PC-9 (cell line): ENCODE data around the gene KCNT2. TPM values are rescaled to one million over a fixed set of nuclear protein-coding genes. Genes with fewer than 3 reads are reported as not detected.

Experiments used
- BruUV-seq: library from RNA; stranded (reverse); fragments of 400-500 nt; replicated peaks from 2 replicates; lab custom pipeline; 2021; lab: Mats Ljungman, UMichigan
- CTCF ChIA-PET: fragments of 300-600 bp; sonication (Branson Sonifier 250); formaldehyde crosslinking; loops from one replicate; lab custom pipeline; 2022; ENCODE audit warnings: antibody characterized with exemption; lab: Charles Lee
- POLR2A ChIA-PET: fragments of 300-600 bp; sonication (Branson Sonifier 250); formaldehyde crosslinking; loops from one replicate; lab custom pipeline; 2022; ENCODE audit warnings: antibody characterized with exemption; ENCODE audit not compliant: unreplicated experiment; lab: Charles Lee
- DNase-seq, 2 experiments: peaks; one replicate each; pipeline versions ENCODE4 v3.0.0 to v3.0.0-alpha.2; 2015 to 2022; ENCODE audit warnings: mixed read lengths in 1 of 2
- H2AFZ ChIP-seq: fragments of 200-600 bp; sonication (generic); 2 replicates; pipeline ENCODE4 v1.8.1; 2017; ENCODE audit warnings: antibody characterized with exemption
- H3F3A ChIP-seq: fragments of 200-600 bp; sonication (generic); 2 replicates; pipeline ENCODE4 v1.8.1; 2017; ENCODE audit warnings: antibody characterized with exemption, mild to moderate bottlenecking, low read depth; ENCODE audit not compliant: insufficient read depth
- H3K27ac ChIP-seq: fragments of 200-600 bp; sonication (generic); 2 replicates; pipeline ENCODE4 v1.6.1; 2016; ENCODE audit warnings: mixed run types
- H3K27me3 ChIP-seq: fragments of 200-600 bp; sonication (generic); 2 replicates; pipeline ENCODE4 v1.6.1; 2016; ENCODE audit warnings: low read depth, mixed run types; ENCODE audit not compliant: insufficient read depth
- H3K36me3 ChIP-seq: fragments of 200-600 bp; sonication (generic); 2 replicates; pipeline ENCODE4 v1.6.1; 2016; ENCODE audit warnings: low read depth, mixed run types
- H3K4me1 ChIP-seq: fragments of 200-600 bp; sonication (generic); replicated peaks from 2 replicates; pipeline ENCODE4 v1.6.1; 2016; ENCODE audit warnings: mixed run types; ENCODE audit not compliant: insufficient read depth
- H3K4me2 ChIP-seq: fragments of 200-600 bp; sonication (generic); 2 replicates; pipeline ENCODE4 v1.6.1; 2017; ENCODE audit warnings: mixed run types
- H3K4me3 ChIP-seq: fragments of 200-600 bp; sonication (generic); 2 replicates; pipeline ENCODE4 v1.6.1; 2016; ENCODE audit warnings: mixed run types
- H3K79me2 ChIP-seq: fragments of 200-600 bp; sonication (generic); 2 replicates; pipeline ENCODE4 v1.6.1; 2017; ENCODE audit warnings: low read depth, mixed run types
- H3K9me2 ChIP-seq: fragments of 200-600 bp; sonication (generic); 2 replicates; pipeline ENCODE4 v1.8.1; 2017; ENCODE audit warnings: mild to moderate bottlenecking; ENCODE audit not compliant: insufficient read depth
- H3K9me3 ChIP-seq: fragments of 200-600 bp; sonication (generic); 2 replicates; pipeline ENCODE4 v1.8.1; 2016; ENCODE audit warnings: low read depth; ENCODE audit not compliant: insufficient read depth
- H4K20me1 ChIP-seq: fragments of 200-600 bp; sonication (generic); 2 replicates; pipeline ENCODE4 v1.8.1; 2017; ENCODE audit not compliant: insufficient read depth
- EZH2 ChIP-seq: fragments of 200-600 bp; sonication (generic); IDR thresholded peaks from 2 replicates; pipeline ENCODE4 v1.8.0; 2017; ENCODE audit warnings: antibody characterized with exemption, low read depth
- intact Hi-C: fragments of 100-400 bp; cut with micrococcal nuclease; formaldehyde crosslinking; loops from one replicate; pipeline ENCODE4 v1.10.0; 2022; ENCODE audit not compliant: unreplicated experiment
- total RNA-seq: library from RNA; stranded (reverse); gene quantifications from 2 replicates; pipeline ENCODE4 v1.2.3, GENCODE V29; 2021
- TF ChIP-seq, protein P1 (sequence below): fragments of 200-600 bp; sonication (generic); conservative IDR thresholded peaks from 2 replicates; pipeline ENCODE4 v1.6.1; 2017; ENCODE audit warnings: mixed run types, antibody characterized with exemption, mild to moderate bottlenecking, moderate library complexity

The KCNT2 gene
- total RNA-seq, 1 experiment from 2014 or later = 0.90 TPM

DNA sequence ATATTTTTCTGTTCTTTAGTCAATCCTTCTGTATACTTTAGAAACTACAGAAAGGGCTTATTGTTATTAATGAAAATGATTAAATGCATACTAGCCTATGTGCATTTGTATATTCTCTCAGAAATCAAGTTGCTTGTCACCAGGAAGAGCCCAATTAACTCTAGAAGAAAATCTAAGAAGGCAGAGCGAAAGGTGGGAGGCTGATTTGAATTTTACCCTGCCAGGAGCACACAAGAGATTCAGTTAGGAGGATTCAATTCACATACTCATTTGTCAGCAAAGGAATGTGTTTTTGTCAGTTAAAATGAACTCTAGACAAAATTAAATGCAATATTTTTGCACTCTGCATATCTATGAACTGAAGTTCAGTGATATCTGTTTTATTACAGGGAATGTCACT is 411.8 kb downstream of the KCNT2 start:
- H4K20me1 ChIP-seq = no peaks in the 10 kb centered on the region
- no peak for DNase-seq
- intact Hi-C loops = no loop called here
- ChIA-PET CTCF (no interaction called here), POLR2A (no interaction called here)
- no peaks in the 10 kb centered on the region for H3K27me3 ChIP-seq
- no peak overlapping the region for H3K27ac ChIP-seq
- H3K4me1 ChIP-seq = no peaks in the 10 kb centered on the region
- no peaks in the 10 kb centered on the region for H3K36me3 ChIP-seq
- H3F3A ChIP-seq = no peaks in the 10 kb centered on the region
- no TSS peak for BruUV-seq
- H3K79me2 ChIP-seq = no peaks in the 10 kb centered on the region
- no peak overlapping the region for H3K4me3 ChIP-seq
- TF ChIP-seq, protein P1, sequence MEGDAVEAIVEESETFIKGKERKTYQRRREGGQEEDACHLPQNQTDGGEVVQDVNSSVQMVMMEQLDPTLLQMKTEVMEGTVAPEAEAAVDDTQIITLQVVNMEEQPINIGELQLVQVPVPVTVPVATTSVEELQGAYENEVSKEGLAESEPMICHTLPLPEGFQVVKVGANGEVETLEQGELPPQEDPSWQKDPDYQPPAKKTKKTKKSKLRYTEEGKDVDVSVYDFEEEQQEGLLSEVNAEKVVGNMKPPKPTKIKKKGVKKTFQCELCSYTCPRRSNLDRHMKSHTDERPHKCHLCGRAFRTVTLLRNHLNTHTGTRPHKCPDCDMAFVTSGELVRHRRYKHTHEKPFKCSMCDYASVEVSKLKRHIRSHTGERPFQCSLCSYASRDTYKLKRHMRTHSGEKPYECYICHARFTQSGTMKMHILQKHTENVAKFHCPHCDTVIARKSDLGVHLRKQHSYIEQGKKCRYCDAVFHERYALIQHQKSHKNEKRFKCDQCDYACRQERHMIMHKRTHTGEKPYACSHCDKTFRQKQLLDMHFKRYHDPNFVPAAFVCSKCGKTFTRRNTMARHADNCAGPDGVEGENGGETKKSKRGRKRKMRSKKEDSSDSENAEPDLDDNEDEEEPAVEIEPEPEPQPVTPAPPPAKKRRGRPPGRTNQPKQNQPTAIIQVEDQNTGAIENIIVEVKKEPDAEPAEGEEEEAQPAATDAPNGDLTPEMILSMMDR = no peak
- no peak for TF ChIP-seq EZH2
- 0 out of 2 replicates have a peak overlapping the region, but pooled peaks have one; percentile 55 for H2AFZ ChIP-seq
- H3K9me3 ChIP-seq = no peaks in the 10 kb centered on the region
- no peak overlapping the region for H3K4me2 ChIP-seq
- H3K9me2 ChIP-seq = no peaks in the 10 kb centered on the region

DNA sequence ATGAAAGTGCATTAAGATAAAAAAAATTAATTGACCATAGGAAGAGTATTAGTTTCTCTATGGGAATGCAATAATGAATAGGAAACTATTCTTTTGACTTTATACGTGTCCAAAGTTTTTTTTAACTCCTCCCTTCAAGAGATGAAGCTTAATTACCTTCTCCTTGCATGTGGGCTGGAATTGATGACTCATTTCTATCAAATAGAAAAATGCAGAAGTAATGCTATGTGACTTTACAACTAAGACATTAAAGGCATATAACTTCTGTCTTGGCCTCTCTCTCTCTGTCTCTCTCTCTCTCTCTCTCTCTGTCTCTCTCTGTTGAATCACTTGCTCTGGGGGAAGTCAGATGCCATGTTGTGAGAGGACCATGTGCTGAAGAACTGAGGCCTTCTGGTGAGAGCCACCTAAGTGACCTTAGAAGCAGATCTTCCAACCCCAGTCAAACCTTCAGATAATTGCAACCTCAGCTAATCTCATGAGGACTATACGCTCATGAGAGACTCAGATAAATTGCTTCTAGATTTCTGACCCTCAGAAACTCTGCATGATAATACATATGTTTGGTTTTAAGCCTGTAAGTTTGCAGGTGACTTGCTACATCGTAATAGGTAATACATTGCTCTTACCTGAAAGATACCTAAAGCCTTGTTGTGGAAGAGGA is 414.2 kb downstream of the KCNT2 start:
- H3K27ac ChIP-seq = no peak overlapping the region
- DNase-seq = no peak
- H3K36me3 ChIP-seq = no peaks in the 10 kb centered on the region
- TF ChIP-seq EZH2 = no peak
- TF ChIP-seq, protein P1 = no peak
- no peaks in the 10 kb centered on the region for H4K20me1 ChIP-seq
- intact Hi-C loops = no loop called here
- H3K27me3 ChIP-seq = no peaks in the 10 kb centered on the region
- no TSS peak for BruUV-seq
- POLR2A ChIA-PET = no interaction called here
- no peaks in the 10 kb centered on the region for H3K4me1 ChIP-seq
- H3F3A ChIP-seq = no peaks in the 10 kb centered on the region
- no peaks in the 10 kb centered on the region for H3K9me3 ChIP-seq
- CTCF ChIA-PET = no interaction called here
- H3K79me2 ChIP-seq = no peaks in the 10 kb centered on the region
- no peak overlapping the region for H3K4me3 ChIP-seq
- no peak overlapping the region for H3K4me2 ChIP-seq
- H2AFZ ChIP-seq = no peak overlapping the region
- no peaks in the 10 kb centered on the region for H3K9me2 ChIP-seq

GRCh38 chr1:196183941-196184340 is 424.3 kb downstream of the KCNT2 start:
- no peaks in the 10 kb centered on the region for H3K27me3 ChIP-seq
- BruUV-seq = no TSS peak
- no peak overlapping the region for H3K27ac ChIP-seq
- H2AFZ ChIP-seq = no peak overlapping the region
- H3K9me3 ChIP-seq = 0 out of 2 replicates have a peak, but pooled peaks cover 5% of the 10 kb centered on the region
- H3K9me2 ChIP-seq = no peaks in the 10 kb centered on the region
- H3K36me3 ChIP-seq = no peaks in the 10 kb centered on the region
- H3K4me1 ChIP-seq = peaks cover 11% of the 10 kb centered on the region; the same call in 1 of the 2 replicates
- no peaks in the 10 kb centered on the region for H3F3A ChIP-seq
- H3K79me2 ChIP-seq = no peaks in the 10 kb centered on the region
- no peak for DNase-seq
- ChIA-PET CTCF (no interaction called here), POLR2A (no interaction called here)
- TF ChIP-seq, protein P1 = no peak
- no peak for TF ChIP-seq EZH2
- intact Hi-C loops = no loop called here
- no peak overlapping the region for H3K4me3 ChIP-seq
- no peak overlapping the region for H3K4me2 ChIP-seq
- no peaks in the 10 kb centered on the region for H4K20me1 ChIP-seq
